SKM-1 treated with dmso at 0.1 percent for 144 hours (cell line): ENCODE results near the gene ICAM1.
A peak's percentile ranks its signal among the peaks of the same experiment; 100 is the strongest.
"Not testable (repeated sequence)": the region's sequence is repeated elsewhere in the genome, so short reads cannot be mapped to it uniquely, and the experiment has no call there.

Source experiments
- DNase-seq: peaks from one replicate; lab custom pipeline; 2025; ENCODE audit not compliant: unreplicated experiment; lab: John Stamatoyannopoulos, UW

ICAM1 gene

GRCh38 chr19:10241826-10242449, 29.0 kb upstream of the ICAM1 start:
- not testable (repeated sequence) for DNase-seq

GRCh38 chr19:10243606-10244005, 27.3 kb upstream of the ICAM1 start:
- DNase-seq = no peak

GRCh38 chr19:10245189-10245939, 25.6 kb upstream of the ICAM1 start:
- DNase-seq = peak; percentile 29

- no peak for DNase-seq
Measured at GRCh38 chr19:10246511-10246910, 24.4 kb upstream of the ICAM1 start.

DNA sequence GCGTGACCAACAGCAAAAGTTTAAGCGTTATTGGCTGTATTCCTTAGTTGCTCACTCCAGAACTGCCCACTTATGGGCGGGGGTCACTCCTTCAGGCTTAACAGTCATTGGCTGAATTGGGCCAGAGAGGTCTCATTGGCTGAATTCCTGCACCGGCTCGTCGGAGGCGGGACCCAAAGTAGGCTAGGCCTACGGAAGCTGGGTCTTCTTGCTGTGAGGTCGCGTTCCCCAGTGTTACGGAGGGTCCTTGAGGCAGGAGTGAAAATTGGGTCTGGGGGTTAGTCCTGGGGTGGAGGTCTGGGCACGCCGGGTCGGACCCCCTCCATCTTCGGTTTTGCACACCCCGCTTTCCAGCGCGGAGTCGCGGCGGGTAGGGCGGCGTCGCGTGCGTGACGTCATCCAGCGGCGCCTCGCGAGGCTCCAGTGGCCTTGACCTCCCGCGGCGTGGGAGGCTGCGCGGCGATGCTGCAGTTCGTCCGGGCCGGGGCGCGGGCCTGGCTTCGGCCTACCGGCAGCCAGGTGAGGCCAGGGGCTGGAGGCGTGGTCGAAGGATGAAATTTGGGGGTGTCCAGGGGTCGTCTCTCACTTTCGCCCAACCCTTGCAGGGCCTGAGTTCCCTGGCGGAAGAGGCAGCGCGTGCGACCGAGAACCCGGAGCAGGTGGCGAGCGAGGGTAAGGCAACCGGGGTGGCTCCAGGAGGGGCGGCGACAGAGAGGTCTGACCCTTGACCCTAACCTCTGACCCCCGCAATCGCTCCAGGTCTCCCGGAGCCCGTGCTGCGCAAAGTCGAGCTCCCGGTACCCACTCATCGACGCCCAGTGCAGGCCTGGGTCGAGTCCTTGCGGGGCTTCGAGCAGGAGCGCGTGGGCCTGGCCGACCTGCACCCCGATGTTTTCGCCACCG, 18.9 kb upstream of the ICAM1 start, which contains the start of gene MRPL4:
TSS of gene MRPL4 (plus strand) at position 423 of the 903 bp plus-strand sequence. CDS start at position 463, 40 bp downstream.
- peak; percentile 99 for DNase-seq

- DNase-seq = no peak
Measured at GRCh38 chr19:10252707-10253106, 18.2 kb upstream of the ICAM1 start.

GRCh38 chr19:10254244-10254643, 16.7 kb upstream of the ICAM1 start:
- no peak for DNase-seq

- DNase-seq = no peak
Measured at GRCh38 chr19:10255358-10255757, 15.6 kb upstream of the ICAM1 start.

- no peak for DNase-seq
Measured at GRCh38 chr19:10256551-10256950, 14.4 kb upstream of the ICAM1 start.

DNA sequence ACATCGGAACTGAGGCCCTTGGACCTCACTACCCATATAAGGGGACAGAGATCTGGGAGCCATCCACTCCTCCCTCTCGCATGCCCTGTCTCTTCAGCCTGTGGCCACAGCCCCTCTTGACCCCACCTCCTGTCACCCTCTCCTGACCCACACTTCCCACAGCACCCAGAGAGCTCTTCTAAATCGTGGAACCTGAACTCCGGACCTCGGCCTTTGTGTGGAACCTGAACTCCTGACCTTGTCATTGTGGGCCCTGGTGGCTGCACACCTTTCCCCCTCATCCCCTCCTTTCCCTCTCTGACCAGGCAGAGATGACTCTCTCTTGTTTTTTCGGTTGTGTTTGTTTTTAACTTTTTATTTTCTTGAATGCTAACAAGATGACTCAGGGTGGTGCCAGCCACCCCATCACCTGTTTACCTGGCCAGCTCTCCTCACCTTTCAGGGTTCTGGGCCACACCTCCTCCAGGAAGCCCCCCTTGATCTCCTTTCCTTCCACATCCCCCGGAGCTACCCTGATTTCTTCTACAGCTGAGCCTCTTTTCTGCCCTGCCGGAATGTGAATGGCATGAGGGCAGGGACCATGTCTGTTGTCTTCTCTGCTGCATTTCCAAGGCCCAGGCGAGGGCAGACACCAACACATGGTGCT, 13.8 kb upstream of the ICAM1 start:
- no peak for DNase-seq

- no peak for DNase-seq
Measured at GRCh38 chr19:10258080-10258710, 12.7 kb upstream of the ICAM1 start.

- DNase-seq = peak; percentile 66
Measured at GRCh38 chr19:10259162-10259905, 11.6 kb upstream of the ICAM1 start.

DNA sequence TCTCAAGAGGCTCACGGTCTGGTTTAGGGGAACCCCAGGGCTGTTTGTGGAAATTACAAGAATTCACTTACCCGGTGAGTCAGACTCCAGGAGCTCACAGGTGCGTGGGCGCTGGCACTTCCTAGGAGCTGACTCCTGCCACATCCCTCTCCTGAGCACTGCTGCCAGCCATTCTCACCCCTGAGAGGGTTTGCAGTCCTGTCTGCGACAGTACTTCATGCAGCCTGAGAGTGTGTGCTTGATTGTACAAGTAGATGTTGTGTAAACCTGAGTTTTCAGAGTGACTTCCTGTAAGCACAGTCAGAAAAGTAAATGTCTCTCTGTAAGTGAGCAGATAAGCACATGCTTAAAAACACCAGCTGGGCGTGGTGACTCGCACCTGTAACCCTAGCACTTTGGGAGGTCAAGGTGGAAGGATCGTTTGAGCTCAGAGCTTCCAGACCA, 10.8 kb upstream of the ICAM1 start:
- DNase-seq = no peak

GRCh38 chr19:10262771-10263170, 8.1 kb upstream of the ICAM1 start:
- DNase-seq = no peak

GRCh38 chr19:10266706-10267105, 4.2 kb upstream of the ICAM1 start:
- DNase-seq = no peak

GRCh38 chr19:10268071-10268470, 2.8 kb upstream of the ICAM1 start:
- DNase-seq = no peak

DNA sequence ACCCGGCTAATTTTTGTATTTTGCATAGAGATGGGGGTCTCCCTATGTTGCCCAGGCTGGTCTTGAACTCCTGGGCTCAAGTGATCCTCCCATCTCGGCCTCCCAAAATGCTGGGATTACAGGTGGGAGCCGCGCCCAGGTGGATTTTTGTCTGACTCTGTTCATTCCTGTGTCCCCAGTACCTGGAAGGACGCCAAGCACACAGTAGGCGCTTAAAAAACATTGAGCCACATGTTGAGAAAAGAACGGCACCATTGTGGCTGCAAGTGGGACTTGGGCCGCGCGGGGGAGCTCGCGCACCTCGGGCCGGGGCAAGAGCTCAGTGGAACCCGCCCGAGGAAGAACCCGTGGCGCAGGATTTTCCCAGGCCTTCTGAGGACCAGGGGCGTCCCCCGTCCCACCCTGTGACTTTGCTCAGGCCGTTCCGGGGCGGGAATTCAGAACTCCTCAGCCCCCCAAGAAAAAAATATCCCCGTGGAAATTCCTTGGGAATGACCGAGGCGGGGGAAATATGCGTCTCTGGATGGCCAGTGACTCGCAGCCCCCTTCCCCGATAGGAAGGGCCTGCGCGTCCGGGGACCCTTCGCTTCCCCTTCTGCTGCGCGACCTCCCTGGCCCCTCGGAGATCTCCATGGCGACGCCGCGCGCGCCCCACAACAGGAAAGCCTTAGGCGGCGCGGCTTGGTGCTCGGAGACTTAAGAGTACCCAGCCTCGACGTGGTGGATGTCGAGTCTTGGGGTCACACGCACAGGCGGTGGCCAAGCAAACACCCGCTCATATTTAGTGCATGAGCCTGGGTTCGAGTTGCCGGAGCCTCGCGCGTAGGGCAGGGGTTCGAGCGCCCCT, 1.4 kb upstream of the ICAM1 start:
- peak; percentile 78 for DNase-seq

GRCh38 chr19:10270180-10270615, 722 bp upstream of the ICAM1 start:
- DNase-seq = peak; percentile 87

DNA sequence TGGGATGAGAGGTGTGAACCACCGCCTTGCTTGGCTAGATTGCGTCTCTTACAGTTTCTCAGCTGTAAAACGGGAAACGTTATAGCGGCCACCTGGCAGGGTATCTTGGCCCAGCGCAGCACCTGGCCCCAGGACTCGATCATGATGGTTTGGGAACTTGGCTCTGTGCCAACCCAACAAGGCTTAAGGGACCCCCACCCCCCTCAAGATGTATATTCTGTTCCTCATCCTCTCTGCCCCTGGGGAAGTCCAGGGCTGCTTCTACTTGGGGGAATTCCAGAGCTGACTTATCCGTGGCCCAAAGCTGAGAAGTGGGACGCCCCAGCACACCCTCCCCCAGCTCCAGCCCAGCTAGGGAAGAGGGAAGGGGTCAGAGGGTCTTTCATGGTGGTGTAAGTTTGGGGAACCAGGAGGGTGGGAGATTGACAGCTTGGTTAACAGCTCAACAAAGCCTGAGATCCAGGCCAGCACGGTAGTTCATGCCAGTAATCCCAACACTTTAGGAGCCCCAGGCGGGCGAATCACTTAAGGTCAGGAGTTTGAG, 695 bp downstream of the ICAM1 start:
- no peak for DNase-seq
